ENCODE results near the gene BFSP1.
A peak's percentile ranks its signal among the peaks of the same experiment; 100 is the strongest.

BFSP1 gene

GRCh38 chr20:17557675-17558006, 26.5 kb upstream of the BFSP1 start:
- Histone ChIP-seq H3K27ac (peak overlapping the region; percentile 86), H3K4me3 (no peak overlapping the region)
- TF ChIP-seq, protein P1, sequence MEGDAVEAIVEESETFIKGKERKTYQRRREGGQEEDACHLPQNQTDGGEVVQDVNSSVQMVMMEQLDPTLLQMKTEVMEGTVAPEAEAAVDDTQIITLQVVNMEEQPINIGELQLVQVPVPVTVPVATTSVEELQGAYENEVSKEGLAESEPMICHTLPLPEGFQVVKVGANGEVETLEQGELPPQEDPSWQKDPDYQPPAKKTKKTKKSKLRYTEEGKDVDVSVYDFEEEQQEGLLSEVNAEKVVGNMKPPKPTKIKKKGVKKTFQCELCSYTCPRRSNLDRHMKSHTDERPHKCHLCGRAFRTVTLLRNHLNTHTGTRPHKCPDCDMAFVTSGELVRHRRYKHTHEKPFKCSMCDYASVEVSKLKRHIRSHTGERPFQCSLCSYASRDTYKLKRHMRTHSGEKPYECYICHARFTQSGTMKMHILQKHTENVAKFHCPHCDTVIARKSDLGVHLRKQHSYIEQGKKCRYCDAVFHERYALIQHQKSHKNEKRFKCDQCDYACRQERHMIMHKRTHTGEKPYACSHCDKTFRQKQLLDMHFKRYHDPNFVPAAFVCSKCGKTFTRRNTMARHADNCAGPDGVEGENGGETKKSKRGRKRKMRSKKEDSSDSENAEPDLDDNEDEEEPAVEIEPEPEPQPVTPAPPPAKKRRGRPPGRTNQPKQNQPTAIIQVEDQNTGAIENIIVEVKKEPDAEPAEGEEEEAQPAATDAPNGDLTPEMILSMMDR (IDR thresholded peaks at IDR 0.05), result no peak
- DNase-seq (ENCODE audit: low spot score), result no peak

DNA sequence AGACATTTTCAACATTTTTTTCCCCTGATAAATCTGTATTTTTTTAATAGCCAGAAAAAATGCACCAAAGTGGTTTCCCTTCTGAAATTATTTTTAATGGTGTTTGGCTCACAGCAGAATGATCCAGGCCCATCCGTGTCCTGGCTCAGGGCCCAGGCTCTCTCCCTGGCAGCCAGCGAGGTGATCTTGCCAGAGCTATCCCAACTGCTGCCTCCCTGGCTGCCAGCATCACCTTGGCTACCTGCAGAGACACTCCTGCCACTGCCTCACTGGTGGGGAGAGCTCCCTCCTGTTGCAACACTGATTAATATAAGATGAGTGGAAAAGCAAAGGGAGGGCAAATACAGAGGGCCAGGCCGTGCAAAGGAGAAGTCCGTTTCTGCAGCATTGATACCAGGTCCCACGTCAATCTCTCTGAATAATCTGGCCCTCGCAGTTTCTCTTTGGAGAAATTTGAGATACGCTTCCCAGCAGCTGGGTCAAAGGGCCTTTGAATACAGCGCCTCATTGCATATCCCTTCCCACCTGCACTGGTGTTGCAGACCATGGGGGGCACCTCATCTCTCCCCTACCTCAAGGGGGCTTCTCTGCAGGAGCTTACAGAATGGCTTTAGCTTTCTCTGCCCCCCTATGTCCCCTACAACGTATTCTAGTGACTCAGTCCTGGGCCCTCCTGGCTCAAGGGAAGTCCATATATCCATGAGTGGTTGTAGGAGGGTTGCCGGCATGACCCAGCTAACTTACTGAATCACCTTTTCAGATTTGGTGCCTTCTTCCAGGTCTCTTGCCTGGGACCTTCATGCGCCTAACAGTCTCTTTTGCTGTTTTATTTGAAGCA, 25.9 kb upstream of the BFSP1 start:
- Histone ChIP-seq H3K27ac (peak overlapping the region; percentile 86), H3K4me3 (no peak overlapping the region)
- DNase-seq (ENCODE audit: low spot score), result no peak
- TF ChIP-seq, protein P1 (IDR thresholded peaks at IDR 0.05), result no peak

DNA sequence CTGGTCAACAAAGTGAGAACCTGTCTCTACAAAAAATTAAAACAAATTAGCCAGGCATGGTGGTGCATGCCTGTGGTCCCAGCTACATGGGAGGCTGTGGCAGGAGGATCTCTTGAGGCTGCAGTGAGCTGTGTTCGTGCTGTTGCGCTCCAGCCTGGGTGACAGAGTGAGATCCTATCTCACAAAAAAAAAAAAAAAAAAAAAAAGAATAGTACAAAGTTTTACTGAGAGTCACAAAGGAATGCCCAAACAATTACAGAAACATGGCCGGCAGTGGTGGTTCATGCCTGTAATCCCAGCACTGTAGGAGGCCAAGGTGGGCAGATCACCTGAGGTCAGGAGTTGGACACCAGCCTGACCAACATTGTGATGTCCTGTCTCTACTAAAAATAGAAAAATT, 23.9 kb upstream of the BFSP1 start:
- peak overlapping the region; percentile 56 to 86 for H3K27ac ChIP-seq

GRCh38 chr20:17549131-17549530, 18.0 kb upstream of the BFSP1 start:
- TF ChIP-seq, protein P1 (IDR thresholded peaks at IDR 0.05), result no peak
- no peak for DNase-seq (ENCODE audit: low spot score)
- H3K27ac ChIP-seq, result peak overlapping the region in 1 of 2 donors; percentile 35
- no peak overlapping the region for H3K4me3 ChIP-seq

More for the DNA sequence above, 23.9 kb upstream of the BFSP1 start:
- TF ChIP-seq, protein P1 (IDR thresholded peaks at IDR 0.05), result no peak
- no peak overlapping the region for H3K4me3 ChIP-seq
- DNase-seq (ENCODE audit: low spot score), result no peak

GRCh38 chr20:17545127-17545526, 13.9 kb upstream of the BFSP1 start:
- H3K4me3 ChIP-seq, result no peak overlapping the region
- no peak overlapping the region for H3K27ac ChIP-seq
- no peak for DNase-seq (ENCODE audit: low spot score)
- TF ChIP-seq, protein P1 (IDR thresholded peaks at IDR 0.05), result no peak

DNA sequence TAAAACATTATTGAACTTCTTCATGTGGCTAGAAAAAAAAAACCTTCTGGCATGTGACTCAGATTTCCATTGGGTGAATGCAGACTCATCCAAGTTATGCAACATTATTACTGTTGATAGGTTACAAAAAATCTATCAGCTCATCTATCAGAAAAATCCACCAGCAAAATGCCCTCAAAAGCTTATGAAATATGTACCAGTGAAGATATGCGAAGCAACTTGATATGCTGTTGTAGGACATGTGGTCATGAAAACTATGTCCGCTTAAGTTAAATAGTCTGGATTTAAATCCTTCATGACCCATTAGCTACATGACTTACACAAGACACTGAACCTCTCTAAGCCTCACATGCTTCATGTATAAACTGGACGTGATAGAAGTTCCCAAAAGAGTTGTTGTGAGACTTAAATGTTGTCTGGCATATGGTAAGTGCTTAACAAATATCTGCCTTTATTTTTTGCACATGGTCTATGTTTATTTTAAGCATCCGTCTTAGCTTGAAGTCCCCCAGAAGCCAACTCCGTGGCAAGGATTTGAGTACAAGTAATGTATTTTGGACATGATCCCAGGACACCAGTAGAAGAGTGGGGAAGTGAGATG, 12.5 kb upstream of the BFSP1 start:
- peak overlapping the region; percentile 42 to 90 for H3K27ac ChIP-seq
- peak overlapping the region; percentile 42 for H3K4me3 ChIP-seq
- DNase-seq (ENCODE audit: low spot score), result no peak
- TF ChIP-seq, protein P1 (IDR thresholded peaks at IDR 0.05), result no peak

DNA sequence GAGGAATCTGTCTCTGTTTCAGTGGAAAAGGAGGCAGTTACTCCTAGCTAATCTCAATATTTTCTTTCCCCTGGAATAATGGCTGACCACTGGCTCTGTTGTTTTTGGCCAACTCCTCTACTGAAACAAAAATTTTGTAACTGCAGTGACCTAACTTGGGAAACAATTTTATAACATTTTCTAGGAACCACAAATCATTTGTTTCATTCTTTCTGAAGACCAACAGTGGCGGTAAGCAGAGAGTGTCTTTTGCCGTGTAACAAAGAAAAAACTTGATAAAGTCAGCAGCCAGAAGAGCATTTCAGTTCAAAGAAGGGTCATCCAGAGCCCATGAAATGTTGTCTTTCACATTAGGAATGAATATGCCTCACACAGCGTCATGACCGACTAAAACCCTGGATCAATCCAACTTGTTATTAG, 11.8 kb upstream of the BFSP1 start:
- Histone ChIP-seq H3K27ac (peak overlapping the region; percentile 42 to 90), H3K4me3 (peak overlapping the region; percentile 42)
- TF ChIP-seq, protein P1 (IDR thresholded peaks at IDR 0.05), result no peak
- DNase-seq (ENCODE audit: low spot score), result no peak
